Measurements from ENCODE around the gene IL17RE. TPM values are rescaled to one million over a fixed set of nuclear protein-coding genes. Genes with fewer than 3 reads are reported as not detected.
A peak's percentile ranks its signal among the peaks of the same experiment; 100 is the strongest.
"Not testable (repeated sequence)": the region's sequence is repeated elsewhere in the genome, so short reads cannot be mapped to it uniquely, and the experiment has no call there.

Gene IL17RE
- total RNA-seq, 1 donor from 2014 or later, result 22.6 TPM

GRCh38 chr3:9862391-9863057, 40.1 kb upstream of the IL17RE start:
- DNase-seq (peak; percentile 80), ATAC-seq (peak; percentile 77)
- Histone ChIP-seq H3K36me3 (no peaks in the 10 kb centered on the region), H3K27ac (no peak overlapping the region), H3K9me3 (no peaks in the 10 kb centered on the region), H3K27me3 (no peaks in the 10 kb centered on the region), H3K4me3 (peak overlapping the region; percentile 23), H3K4me1 (peaks cover 27% of the 10 kb centered on the region)
- intact Hi-C loops (cut with DNase I), result no loop called here
- TF ChIP-seq, protein P1, sequence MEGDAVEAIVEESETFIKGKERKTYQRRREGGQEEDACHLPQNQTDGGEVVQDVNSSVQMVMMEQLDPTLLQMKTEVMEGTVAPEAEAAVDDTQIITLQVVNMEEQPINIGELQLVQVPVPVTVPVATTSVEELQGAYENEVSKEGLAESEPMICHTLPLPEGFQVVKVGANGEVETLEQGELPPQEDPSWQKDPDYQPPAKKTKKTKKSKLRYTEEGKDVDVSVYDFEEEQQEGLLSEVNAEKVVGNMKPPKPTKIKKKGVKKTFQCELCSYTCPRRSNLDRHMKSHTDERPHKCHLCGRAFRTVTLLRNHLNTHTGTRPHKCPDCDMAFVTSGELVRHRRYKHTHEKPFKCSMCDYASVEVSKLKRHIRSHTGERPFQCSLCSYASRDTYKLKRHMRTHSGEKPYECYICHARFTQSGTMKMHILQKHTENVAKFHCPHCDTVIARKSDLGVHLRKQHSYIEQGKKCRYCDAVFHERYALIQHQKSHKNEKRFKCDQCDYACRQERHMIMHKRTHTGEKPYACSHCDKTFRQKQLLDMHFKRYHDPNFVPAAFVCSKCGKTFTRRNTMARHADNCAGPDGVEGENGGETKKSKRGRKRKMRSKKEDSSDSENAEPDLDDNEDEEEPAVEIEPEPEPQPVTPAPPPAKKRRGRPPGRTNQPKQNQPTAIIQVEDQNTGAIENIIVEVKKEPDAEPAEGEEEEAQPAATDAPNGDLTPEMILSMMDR (IDR thresholded peaks at IDR 0.05), result peak; percentile 42

DNA sequence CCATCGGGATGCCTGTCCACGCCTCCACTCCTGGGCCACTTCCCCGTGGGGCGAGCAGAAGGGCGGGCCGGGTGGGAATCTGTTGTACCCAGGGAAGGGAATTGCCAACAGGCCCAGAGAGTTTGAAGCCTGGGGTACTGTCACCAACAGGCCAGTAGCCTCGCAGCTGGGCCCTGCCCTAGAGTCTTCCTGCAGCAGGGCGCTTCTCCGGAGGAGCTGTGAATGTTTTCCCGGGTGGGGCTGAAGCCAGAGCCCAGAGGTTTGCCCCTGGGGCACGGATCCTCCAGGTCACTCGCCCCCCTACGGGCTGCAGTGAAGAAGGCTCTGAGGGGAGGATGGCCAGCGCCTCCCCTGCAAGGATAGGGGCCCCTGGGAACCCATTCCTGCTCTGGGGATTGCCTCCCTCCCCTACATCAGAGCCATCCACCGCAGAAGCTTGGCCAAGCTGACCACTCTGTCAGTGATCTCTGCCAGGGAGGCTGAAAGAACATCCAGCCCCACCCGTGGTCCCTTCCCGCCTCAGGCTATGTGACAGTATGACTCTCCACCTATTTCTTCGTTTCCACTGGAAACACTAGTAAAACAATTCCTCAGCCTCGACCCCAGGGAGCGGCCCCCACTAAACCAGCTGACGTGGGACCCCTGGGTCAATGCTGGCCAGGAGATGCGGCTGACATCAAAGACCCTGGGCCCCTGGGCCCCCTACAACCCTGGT, 39.4 kb upstream of the IL17RE start:
- Histone ChIP-seq H3K4me1 (peaks cover 27% of the 10 kb centered on the region), H3K4me3 (peak overlapping the region; percentile 23), H3K36me3 (no peaks in the 10 kb centered on the region), H3K27ac (no peak overlapping the region), H3K27me3 (no peaks in the 10 kb centered on the region), H3K9me3 (no peaks in the 10 kb centered on the region)
- intact Hi-C loops (cut with DNase I), result no loop called here
- TF ChIP-seq, protein P1 (IDR thresholded peaks at IDR 0.05), result no peak
- no peak for ATAC-seq
- DNase-seq, result no peak

DNA sequence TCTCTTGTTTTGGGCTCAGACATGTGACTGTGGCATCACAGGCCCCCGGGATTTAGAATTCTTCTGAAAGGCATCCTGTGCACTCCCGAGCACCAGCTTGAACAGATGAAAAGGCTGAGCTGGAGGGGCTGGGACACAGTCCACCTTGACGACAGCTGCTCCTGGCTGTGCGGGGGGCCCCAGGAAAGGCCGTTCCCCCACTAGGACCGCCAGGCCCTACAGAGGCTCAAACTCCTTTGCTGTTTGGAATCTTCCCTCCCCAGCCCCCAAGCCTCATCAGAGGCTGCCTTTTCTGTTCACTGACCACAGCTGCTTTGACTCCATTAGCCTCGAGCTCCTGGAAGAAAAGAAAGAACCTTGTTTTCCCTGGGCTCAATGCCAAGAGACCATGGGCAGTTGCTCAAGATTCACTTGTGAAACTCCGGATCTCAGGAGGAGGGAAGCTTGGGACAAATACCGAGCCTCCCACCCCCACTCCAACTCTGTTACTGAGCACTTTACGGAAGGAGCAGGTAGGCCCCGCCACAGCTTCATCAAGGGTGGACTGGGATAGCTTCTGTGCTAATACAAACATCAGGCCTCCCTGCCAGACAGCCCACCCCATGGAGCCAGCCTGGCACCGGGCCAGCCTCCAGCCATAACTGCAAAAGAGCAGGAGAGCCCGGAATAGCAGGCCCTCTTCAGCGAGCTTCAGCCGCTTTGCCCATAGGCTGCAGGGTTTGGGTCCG, 38.3 kb upstream of the IL17RE start:
- Histone ChIP-seq H3K27me3 (no peaks in the 10 kb centered on the region), H3K4me1 (peaks cover 27% of the 10 kb centered on the region), H3K27ac (peak overlapping the region; percentile 78), H3K9me3 (no peaks in the 10 kb centered on the region), H3K4me3 (no peak overlapping the region), H3K36me3 (no peaks in the 10 kb centered on the region)
- TF ChIP-seq, protein P1 (IDR thresholded peaks at IDR 0.05), result no peak
- peak; percentile 84 for DNase-seq
- intact Hi-C loops (cut with DNase I), result no loop called here
- ATAC-seq, result peak; percentile 79

GRCh38 chr3:9865125-9865637, 37.5 kb upstream of the IL17RE start:
- Histone ChIP-seq H3K27ac (peak overlapping the region; percentile 78), H3K4me1 (peaks cover 27% of the 10 kb centered on the region)
- H3K4me3 ChIP-seq; intact Hi-C loops (cut with DNase I); ATAC-seq; H3K36me3 ChIP-seq; H3K27me3 ChIP-seq; H3K9me3 ChIP-seq; DNase-seq: not testable (repeated sequence)

- TF ChIP-seq, protein P1 (IDR thresholded peaks at IDR 0.05), result no peak
- peak; percentile 70 for ATAC-seq
- Histone ChIP-seq H3K9me3 (no peaks in the 10 kb centered on the region), H3K4me3 (no peak overlapping the region), H3K27me3 (no peaks in the 10 kb centered on the region), H3K27ac (no peak overlapping the region), H3K4me1 (peaks cover 27% of the 10 kb centered on the region), H3K36me3 (no peaks in the 10 kb centered on the region)
- DNase-seq, result peak; percentile 77
- intact Hi-C loops (cut with DNase I), result no loop called here
Measured at GRCh38 chr3:9866639-9867038, 36.0 kb upstream of the IL17RE start.
